HEK293 (cell line): ENCODE data around the gene NMNAT2.

Experiments used
- SCRT1 ChIP-seq: fragments of 450-650 bp; formaldehyde crosslinking; IDR thresholded peaks from 2 replicates; pipeline ENCODE4 v1.5.1; 2016; ENCODE audit warnings: missing biosample characterization, missing genetic modification characterization, borderline replicate concordance
- TCF7L2 ChIP-seq: IDR thresholded peaks from 2 replicates; pipeline ENCODE4 v1.6.1; 2011; ENCODE audit warnings: low read depth, mild to moderate bottlenecking, inconsistent platforms, low read length, moderate library complexity, borderline replicate concordance
- ZNF133 ChIP-seq: fragments of 450-650 bp; formaldehyde crosslinking; IDR thresholded peaks from 2 replicates; pipeline ENCODE4 v1.5.1; 2016; ENCODE audit warnings: missing biosample characterization, missing genetic modification characterization
- ZNF621 ChIP-seq: fragments of 450-650 bp; formaldehyde crosslinking; IDR thresholded peaks from 2 replicates; pipeline ENCODE4 v1.5.1; 2017; ENCODE audit warnings: missing biosample characterization, missing genetic modification characterization
- ZNF658 ChIP-seq: fragments of 450-650 bp; formaldehyde crosslinking; IDR thresholded peaks from 2 replicates; pipeline ENCODE4; 2016; ENCODE audit warnings: missing biosample characterization, missing genetic modification characterization
- ZNF785 ChIP-seq: fragments of 450-650 bp; formaldehyde crosslinking; IDR thresholded peaks from 2 replicates; pipeline ENCODE4 v1.5.1; 2016; ENCODE audit warnings: missing biosample characterization, missing genetic modification characterization
- ZXDB ChIP-seq: fragments of 450-650 bp; formaldehyde crosslinking; IDR thresholded peaks from 2 replicates; pipeline ENCODE4 v1.5.1; 2016; ENCODE audit warnings: missing biosample characterization, missing genetic modification characterization
- TF ChIP-seq, protein P1 (sequence below): fragments of 450-650 bp; formaldehyde crosslinking; conservative IDR thresholded peaks from 2 replicates; pipeline ENCODE4 v1.5.1; 2016; ENCODE audit warnings: low read depth, missing biosample characterization, missing genetic modification characterization
- TF ChIP-seq, protein P2 (sequence below): fragments of 450-650 bp; formaldehyde crosslinking; IDR thresholded peaks from 2 replicates; pipeline ENCODE4 v1.5.1; 2016; ENCODE audit warnings: missing biosample characterization, missing genetic modification characterization
- TF ChIP-seq, protein P3 (sequence below): sonication (generic); formaldehyde crosslinking; IDR thresholded peaks from 2 replicates; pipeline ENCODE4 v1.8.1; 2022; ENCODE audit warnings: mild to moderate bottlenecking, moderate library complexity, missing genetic modification reagents
- TF ChIP-seq, protein P4 (sequence below): fragments of 450-650 bp; formaldehyde crosslinking; IDR thresholded peaks from 2 replicates; pipeline ENCODE4 v1.5.1; 2016; ENCODE audit warnings: missing biosample characterization, missing genetic modification characterization

DNA sequence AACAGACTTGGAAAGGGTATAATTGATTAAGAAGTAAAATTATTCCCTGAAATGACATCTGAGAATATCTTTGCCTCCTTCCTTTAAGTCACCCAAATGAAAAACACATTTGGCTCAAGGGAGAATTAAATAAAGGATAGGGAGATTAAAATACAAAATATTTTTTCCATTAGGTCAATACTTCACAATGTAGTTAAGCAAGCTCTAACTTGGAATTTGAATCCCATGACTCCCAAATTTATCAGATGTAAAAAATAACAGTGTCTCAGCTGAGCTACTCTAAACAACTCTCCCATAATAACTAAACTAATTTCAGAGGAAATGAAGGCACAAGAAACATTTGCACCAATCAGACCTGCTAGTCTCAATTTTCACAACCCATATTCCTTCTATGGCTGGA, 6.5 kb upstream of the NMNAT2 start:
- TF ChIP-seq ZNF133 (tag by site-specific recombination) (no peak), ZNF658 (tag by site-specific recombination) (no peak), SCRT1 (tag by site-specific recombination) (no peak), ZNF621 (tag by site-specific recombination) (no peak), ZNF785 (tag by site-specific recombination) (no peak), TCF7L2 (no peak), ZXDB (no peak)
- TF ChIP-seq, protein P1, sequence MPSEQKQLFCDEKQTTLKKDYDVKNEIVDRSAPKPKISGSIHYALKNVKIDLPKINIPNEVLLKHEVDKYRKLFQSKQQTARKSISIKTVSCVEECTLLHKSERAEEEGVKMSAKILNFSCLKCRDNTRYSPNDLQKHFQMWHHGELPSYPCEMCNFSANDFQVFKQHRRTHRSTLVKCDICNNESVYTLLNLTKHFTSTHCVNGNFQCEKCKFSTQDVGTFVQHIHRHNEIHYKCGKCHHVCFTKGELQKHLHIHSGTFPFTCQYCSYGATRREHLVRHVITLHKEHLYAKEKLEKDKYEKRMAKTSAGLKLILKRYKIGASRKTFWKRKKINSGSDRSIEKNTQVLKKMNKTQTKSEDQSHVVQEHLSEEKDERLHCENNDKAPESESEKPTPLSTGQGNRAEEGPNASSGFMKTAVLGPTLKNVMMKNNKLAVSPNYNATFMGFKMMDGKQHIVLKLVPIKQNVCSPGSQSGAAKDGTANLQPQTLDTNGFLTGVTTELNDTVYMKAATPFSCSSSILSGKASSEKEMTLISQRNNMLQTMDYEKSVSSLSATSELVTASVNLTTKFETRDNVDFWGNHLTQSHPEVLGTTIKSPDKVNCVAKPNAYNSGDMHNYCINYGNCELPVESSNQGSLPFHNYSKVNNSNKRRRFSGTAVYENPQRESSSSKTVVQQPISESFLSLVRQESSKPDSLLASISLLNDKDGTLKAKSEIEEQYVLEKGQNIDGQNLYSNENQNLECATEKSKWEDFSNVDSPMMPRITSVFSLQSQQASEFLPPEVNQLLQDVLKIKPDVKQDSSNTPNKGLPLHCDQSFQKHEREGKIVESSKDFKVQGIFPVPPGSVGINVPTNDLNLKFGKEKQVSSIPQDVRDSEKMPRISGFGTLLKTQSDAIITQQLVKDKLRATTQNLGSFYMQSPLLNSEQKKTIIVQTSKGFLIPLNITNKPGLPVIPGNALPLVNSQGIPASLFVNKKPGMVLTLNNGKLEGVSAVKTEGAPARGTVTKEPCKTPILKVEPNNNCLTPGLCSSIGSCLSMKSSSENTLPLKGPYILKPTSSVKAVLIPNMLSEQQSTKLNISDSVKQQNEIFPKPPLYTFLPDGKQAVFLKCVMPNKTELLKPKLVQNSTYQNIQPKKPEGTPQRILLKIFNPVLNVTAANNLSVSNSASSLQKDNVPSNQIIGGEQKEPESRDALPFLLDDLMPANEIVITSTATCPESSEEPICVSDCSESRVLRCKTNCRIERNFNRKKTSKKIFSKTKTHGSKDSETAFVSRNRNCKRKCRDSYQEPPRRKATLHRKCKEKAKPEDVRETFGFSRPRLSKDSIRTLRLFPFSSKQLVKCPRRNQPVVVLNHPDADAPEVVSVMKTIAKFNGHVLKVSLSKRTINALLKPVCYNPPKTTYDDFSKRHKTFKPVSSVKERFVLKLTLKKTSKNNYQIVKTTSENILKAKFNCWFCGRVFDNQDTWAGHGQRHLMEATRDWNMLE, result no peak
- TF ChIP-seq, protein P2, sequence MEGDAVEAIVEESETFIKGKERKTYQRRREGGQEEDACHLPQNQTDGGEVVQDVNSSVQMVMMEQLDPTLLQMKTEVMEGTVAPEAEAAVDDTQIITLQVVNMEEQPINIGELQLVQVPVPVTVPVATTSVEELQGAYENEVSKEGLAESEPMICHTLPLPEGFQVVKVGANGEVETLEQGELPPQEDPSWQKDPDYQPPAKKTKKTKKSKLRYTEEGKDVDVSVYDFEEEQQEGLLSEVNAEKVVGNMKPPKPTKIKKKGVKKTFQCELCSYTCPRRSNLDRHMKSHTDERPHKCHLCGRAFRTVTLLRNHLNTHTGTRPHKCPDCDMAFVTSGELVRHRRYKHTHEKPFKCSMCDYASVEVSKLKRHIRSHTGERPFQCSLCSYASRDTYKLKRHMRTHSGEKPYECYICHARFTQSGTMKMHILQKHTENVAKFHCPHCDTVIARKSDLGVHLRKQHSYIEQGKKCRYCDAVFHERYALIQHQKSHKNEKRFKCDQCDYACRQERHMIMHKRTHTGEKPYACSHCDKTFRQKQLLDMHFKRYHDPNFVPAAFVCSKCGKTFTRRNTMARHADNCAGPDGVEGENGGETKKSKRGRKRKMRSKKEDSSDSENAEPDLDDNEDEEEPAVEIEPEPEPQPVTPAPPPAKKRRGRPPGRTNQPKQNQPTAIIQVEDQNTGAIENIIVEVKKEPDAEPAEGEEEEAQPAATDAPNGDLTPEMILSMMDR (tag by site-specific recombination), result no peak
- TF ChIP-seq, protein P3, sequence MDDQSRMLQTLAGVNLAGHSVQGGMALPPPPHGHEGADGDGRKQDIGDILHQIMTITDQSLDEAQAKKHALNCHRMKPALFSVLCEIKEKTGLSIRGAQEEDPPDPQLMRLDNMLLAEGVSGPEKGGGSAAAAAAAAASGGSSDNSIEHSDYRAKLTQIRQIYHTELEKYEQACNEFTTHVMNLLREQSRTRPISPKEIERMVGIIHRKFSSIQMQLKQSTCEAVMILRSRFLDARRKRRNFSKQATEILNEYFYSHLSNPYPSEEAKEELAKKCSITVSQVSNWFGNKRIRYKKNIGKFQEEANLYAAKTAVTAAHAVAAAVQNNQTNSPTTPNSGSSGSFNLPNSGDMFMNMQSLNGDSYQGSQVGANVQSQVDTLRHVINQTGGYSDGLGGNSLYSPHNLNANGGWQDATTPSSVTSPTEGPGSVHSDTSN (CRISPR knock-in tag), result no peak
- TF ChIP-seq, protein P4, sequence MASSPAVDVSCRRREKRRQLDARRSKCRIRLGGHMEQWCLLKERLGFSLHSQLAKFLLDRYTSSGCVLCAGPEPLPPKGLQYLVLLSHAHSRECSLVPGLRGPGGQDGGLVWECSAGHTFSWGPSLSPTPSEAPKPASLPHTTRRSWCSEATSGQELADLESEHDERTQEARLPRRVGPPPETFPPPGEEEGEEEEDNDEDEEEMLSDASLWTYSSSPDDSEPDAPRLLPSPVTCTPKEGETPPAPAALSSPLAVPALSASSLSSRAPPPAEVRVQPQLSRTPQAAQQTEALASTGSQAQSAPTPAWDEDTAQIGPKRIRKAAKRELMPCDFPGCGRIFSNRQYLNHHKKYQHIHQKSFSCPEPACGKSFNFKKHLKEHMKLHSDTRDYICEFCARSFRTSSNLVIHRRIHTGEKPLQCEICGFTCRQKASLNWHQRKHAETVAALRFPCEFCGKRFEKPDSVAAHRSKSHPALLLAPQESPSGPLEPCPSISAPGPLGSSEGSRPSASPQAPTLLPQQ (tag by site-specific recombination), result no peak
